Ovary (tissue), 9 donors: ENCODE data around the gene CADM2. TPM values are rescaled to one million over a fixed set of nuclear protein-coding genes. Genes with fewer than 3 reads are reported as not detected.

Source experiments
- DNase-seq, 5 donors: peaks; one replicate each; pipeline ENCODE4 v3.0.0-alpha.2; 2019 to 2020
- H3K27ac ChIP-seq, 2 donors: fragments of 200-600 bp; one replicate each; pipeline versions ENCODE4 v1.5.1 to v1.8.0; 2019 to 2022
- H3K27me3 ChIP-seq: fragments of 200-600 bp; one replicate; pipeline ENCODE4 v1.8.0; 2022
- H3K36me3 ChIP-seq: fragments of 200-600 bp; sonication (generic); one replicate; pipeline ENCODE4 v1.5.1; 2019
- H3K4me1 ChIP-seq: one replicate; pipeline ENCODE4 v1.8.1; 2013; ENCODE audit warnings: mild to moderate bottlenecking, moderate library complexity; ENCODE audit not compliant: insufficient read depth
- H3K4me3 ChIP-seq: fragments of 200-600 bp; sonication (generic); one replicate; pipeline ENCODE4 v1.5.1; 2017
- H3K9me3 ChIP-seq, 2 donors: fragments of 200-600 bp in 1 of 2; sonication (generic) in 1 of 2; one replicate each; pipeline versions ENCODE4 v1.5.1 to v1.8.1; 2013 to 2019; ENCODE audit warnings: mild to moderate bottlenecking in 1 of 2, moderate library complexity in 1 of 2
- CTCF ChIP-seq, 3 donors: fragments of 450-650 bp in 2 of 3; fragments of 200-600 bp in 1 of 3; IDR thresholded peaks; one replicate each; pipeline versions ENCODE4 v1.5.1 to v1.8.0; 2016 to 2022; ENCODE audit warnings: antibody characterized with exemption in 3 of 3, mild to moderate bottlenecking in 1 of 3
- EP300 ChIP-seq: sonication (generic); formaldehyde crosslinking; IDR thresholded peaks from one replicate; pipeline ENCODE4 v1.6.1; 2017; ENCODE audit warnings: antibody characterized with exemption
- POLR2A ChIP-seq: fragments of 450-650 bp; IDR thresholded peaks from one replicate; pipeline ENCODE4 v1.6.1; 2017; ENCODE audit warnings: antibody characterized with exemption, mild to moderate bottlenecking, moderate library complexity
- WGBS, 3 donors: extraction: QIAGEN DNeasy Blood & Tissue Kit in 1 of 3; methylation state at CpG; one replicate each; pipeline versions ENCODE4 v1.1.5 to v1.1.7; 2013 to 2017; 5-methylcytosine and 5-hydroxymethylcytosine counted together
- intact Hi-C, 4 donors: fragments of 100-400 bp; cut with DNase I; formaldehyde crosslinking; loops; one replicate each; pipeline versions ENCODE4 v1.11.0 to v1.15.1; 2022 to 2023
- polyA plus RNA-seq, 2 donors: library from polyadenylated mRNA; stranded (reverse); fragments of 200-250 nt in 1 of 2; fragments of 350-450 nt in 1 of 2; fragmentation: Illumina TruSeq in 1 of 2; extraction: RNeasy Lipid Tissue Mini Kit (QIAGEN cat#74804) in 1 of 2; gene quantifications; one replicate each; pipeline ENCODE4 v1.2.3, GENCODE V29; 2013 to 2014
- total RNA-seq, 7 donors: library from RNA; depleted of rRNA in 2 of 7; stranded (reverse); fragments of >200 nt in 2 of 7; fragmentation: NEBNext Ultra II Directional in 3 of 7; extraction: Animal tissue kit (Norgen Biotek cat#: 25700) in 3 of 7; gene quantifications; one replicate each; pipeline versions ENCODE4 v1.1.0 to v1.2.4, GENCODE V29; 2016 to 2023
- donor health status: DM: no; HTN: no; CAD: no; lungs with moderate emphysema.
- donor health status: DM: no; HTN: no; CAD: no.
- donor health status: Bipolar disorder and iron deficiency.
- donor health status: DM: yes; HTN: yes; CAD: no.
- donor health status: DM: no; HTN: no; CAD: no.
- donor health status: DM: yes; HTN: yes; CAD: no.

Gene CADM2
- total and polyA plus RNA-seq, 9 donors: 0.20 to 1.9 (median 0.69) TPM

- no peaks in the 10 kb centered on the region for H3K36me3 ChIP-seq
- no peaks in the 10 kb centered on the region for H3K27me3 ChIP-seq
- WGBS, 3 donors: 49 to 55% (median 53%) methylated on average over 4 of the region's 4 CpGs
- intact Hi-C loops: no loop called here
- no peaks in the 10 kb centered on the region for H3K9me3 ChIP-seq
- H3K27ac ChIP-seq: no peak overlapping the region
- TF ChIP-seq CTCF (IDR thresholded peaks at IDR 0.05) (no peak), POLR2A (no peak), EP300 (no peak)
- no peak overlapping the region for H3K4me3 ChIP-seq
- DNase-seq: no peak
- H3K4me1 ChIP-seq: no peaks in the 10 kb centered on the region
Measured at GRCh38 chr3:85572426-85572825, 613.6 kb downstream of the CADM2 start.

- H3K36me3 ChIP-seq: no peaks in the 10 kb centered on the region
- H3K4me1 ChIP-seq: no peaks in the 10 kb centered on the region
- no peaks in the 10 kb centered on the region for H3K9me3 ChIP-seq
- no peaks in the 10 kb centered on the region for H3K27me3 ChIP-seq
- no peak overlapping the region for H3K4me3 ChIP-seq
- no peak for DNase-seq
- TF ChIP-seq CTCF (IDR thresholded peaks at IDR 0.05): no peak
- no peak for TF ChIP-seq POLR2A
- TF ChIP-seq EP300: no peak
- 68 to 84% (median 84%) methylated on average over 5 of the region's 5 CpGs for WGBS, 3 donors
- no peak overlapping the region for H3K27ac ChIP-seq
- intact Hi-C loops: no loop called here
Measured at GRCh38 chr3:85572978-85573377, 614.2 kb downstream of the CADM2 start.

- H3K27ac ChIP-seq: no peak overlapping the region
- intact Hi-C loops: no loop called here
- no peak overlapping the region for H3K4me3 ChIP-seq
- no peaks in the 10 kb centered on the region for H3K9me3 ChIP-seq
- no peaks in the 10 kb centered on the region for H3K36me3 ChIP-seq
- H3K27me3 ChIP-seq: no peaks in the 10 kb centered on the region
- TF ChIP-seq CTCF (IDR thresholded peaks at IDR 0.05) (no peak), EP300 (no peak), POLR2A (no peak)
- H3K4me1 ChIP-seq: no peaks in the 10 kb centered on the region
- WGBS, 3 donors: 74 to 86% (median 82%) methylated on average over 2 of the region's 2 CpGs
- DNase-seq: no peak
Measured at GRCh38 chr3:85574006-85574705, 615.4 kb downstream of the CADM2 start.

GRCh38 chr3:85576091-85576690 is 617.4 kb downstream of the CADM2 start:
- Histone ChIP-seq H3K27me3 (no peaks in the 10 kb centered on the region), H3K36me3 (no peaks in the 10 kb centered on the region), H3K27ac (no peak overlapping the region), H3K4me3 (no peak overlapping the region), H3K4me1 (no peaks in the 10 kb centered on the region), H3K9me3 (no peaks in the 10 kb centered on the region)
- intact Hi-C loops: no loop called here
- 22 to 25% (median 25%) methylated on average over 4 of the region's 4 CpGs for WGBS, 3 donors
- DNase-seq: peak in 2 of 5 donors; percentile 27 to 34
- no peak for TF ChIP-seq CTCF (IDR thresholded peaks at IDR 0.05)
- TF ChIP-seq POLR2A: no peak
- no peak for TF ChIP-seq EP300
